Measurements from ENCODE around the gene CBL. TPM values are rescaled to one million over a fixed set of nuclear protein-coding genes. Genes with fewer than 3 reads are reported as not detected.

The CBL gene
- total and polyA plus RNA-seq, 8 donors = 2.0 to 9.8 (median 3.8) TPM

GRCh38 chr11:119236490-119236889 lies 30.4 kb downstream of the CBL start:
- Histone ChIP-seq H3K4me3 (no peak overlapping the region), H3K9me3 (no peaks in the 10 kb centered on the region), H3K27me3 (no peaks in the 10 kb centered on the region), H3K36me3 (no peaks in the 10 kb centered on the region), H3K27ac (no peak overlapping the region), H3K4me1 (no peaks in the 10 kb centered on the region)
- no peak for TF ChIP-seq CTCF (IDR thresholded peaks at IDR 0.05)
- intact Hi-C loops (cut with DNase I) = no loop called here
- ATAC-seq (no peak), FAIRE-seq (no peak), DNase-seq (no peak)

GRCh38 chr11:119236891-119237290 lies 30.8 kb downstream of the CBL start:
- H3K27ac ChIP-seq = no peak overlapping the region
- TF ChIP-seq CTCF (IDR thresholded peaks at IDR 0.05) = no peak
- ATAC-seq (no peak), DNase-seq (no peak), FAIRE-seq (no peak)
- H3K4me3 ChIP-seq = no peak overlapping the region
- no peaks in the 10 kb centered on the region for H3K36me3 ChIP-seq
- no peaks in the 10 kb centered on the region for H3K4me1 ChIP-seq
- H3K9me3 ChIP-seq = no peaks in the 10 kb centered on the region
- intact Hi-C loops (cut with DNase I) = no loop called here
- no peaks in the 10 kb centered on the region for H3K27me3 ChIP-seq
- WGBS, 2 donors = 75 to 84% methylated on average over 1 of the region's 1 CpG

GRCh38 chr11:119237515-119237914 lies 31.4 kb downstream of the CBL start:
- Histone ChIP-seq H3K27me3 (no peaks in the 10 kb centered on the region), H3K9me3 (no peaks in the 10 kb centered on the region), H3K4me1 (no peaks in the 10 kb centered on the region), H3K36me3 (no peaks in the 10 kb centered on the region), H3K27ac (no peak overlapping the region), H3K4me3 (no peak overlapping the region)
- no peak for TF ChIP-seq CTCF (IDR thresholded peaks at IDR 0.05)
- ATAC-seq (no peak), FAIRE-seq (no peak), DNase-seq (no peak)
- intact Hi-C loops (cut with DNase I) = no loop called here

GRCh38 chr11:119248750-119249670 lies 42.9 kb downstream of the CBL start:
- TF ChIP-seq CTCF (IDR thresholded peaks at IDR 0.05) = no peak
- WGBS, 2 donors = 94 to 95% methylated on average over 8 of the region's 8 CpGs
- ATAC-seq = no peak
- Histone ChIP-seq H3K27me3 (no peaks in the 10 kb centered on the region), H3K4me1 (no peaks in the 10 kb centered on the region), H3K36me3 (no peaks in the 10 kb centered on the region), H3K4me3 (no peak overlapping the region), H3K27ac (no peak overlapping the region), H3K9me3 (no peaks in the 10 kb centered on the region)
- intact Hi-C loops (cut with DNase I) = no loop called here
- no peak for FAIRE-seq
- DNase-seq = no peak

GRCh38 chr11:119249671-119250010 lies 43.5 kb downstream of the CBL start:
- H3K36me3 ChIP-seq = no peaks in the 10 kb centered on the region
- no peak overlapping the region for H3K27ac ChIP-seq
- no peaks in the 10 kb centered on the region for H3K27me3 ChIP-seq
- no peak overlapping the region for H3K4me3 ChIP-seq
- no peak for TF ChIP-seq CTCF (IDR thresholded peaks at IDR 0.05)
- H3K4me1 ChIP-seq = no peaks in the 10 kb centered on the region
- DNase-seq (no peak), FAIRE-seq (no peak), ATAC-seq (no peak)
- intact Hi-C loops (cut with DNase I) = no loop called here
- H3K9me3 ChIP-seq = no peaks in the 10 kb centered on the region
- 96% methylated on average over 1 of the region's 1 CpG for WGBS, 2 donors

All from pancreas (tissue), 10 donors.